ENCODE results near the gene ZBTB17. TPM values are rescaled to one million over a fixed set of nuclear protein-coding genes. Genes with fewer than 3 reads are reported as not detected.

The ZBTB17 gene
- total RNA-seq, 1 experiment from 2014 or later, result 41.6 TPM

GRCh38 chr1:16011936-16012589, 36.2 kb upstream of the ZBTB17 start:
- CTCF ChIA-PET, result interaction anchor here (0.6 kb wide), 1 partner anchor 82 kb away, joined by 5 read pairs; no protein-coding TSS in a partner anchor

GRCh38 chr1:16010837-16011236, 34.9 kb upstream of the ZBTB17 start:
- H3K4me1 ChIP-seq (ENCODE audit: control insufficient read depth, insufficient read depth, low read length), result peaks cover 24% of the 10 kb centered on the region
- no peak for ATAC-seq
- no TSS peak for BruUV-seq (replicated peaks)
- H3K36me3 ChIP-seq (ENCODE audit: control insufficient read depth, insufficient read depth, low read length), result no peaks in the 10 kb centered on the region
- CTCF ChIA-PET, result interaction anchor here (0.5 to 1.0 kb wide), 3 partner anchors 26 to 195 kb away, joined by 3 to 5 read pairs (median 3); no protein-coding TSS in a partner anchor
- intact Hi-C loops (cut with micrococcal nuclease; ENCODE audit: unreplicated experiment), result no loop called here
- H3K27me3 ChIP-seq (ENCODE audit: control insufficient read depth, insufficient read depth, low read length), result no peaks in the 10 kb centered on the region
- POLR2A ChIA-PET, result no interaction called here
- no peak for DNase-seq (ENCODE audit: low read depth, low spot score)
- TF ChIP-seq SIN3A (IDR thresholded peaks at IDR 0.05; ENCODE audit: borderline replicate concordance, insufficient read depth, low read depth, low read length) (no peak), TCF7L2 (IDR thresholded peaks at IDR 0.05; ENCODE audit: low read depth, low read length) (no peak)
- H3K27ac ChIP-seq (ENCODE audit: low read length), result no peak overlapping the region
- no peaks in the 10 kb centered on the region for H3K9me3 ChIP-seq (ENCODE audit: control insufficient read depth, insufficient read depth, low read depth, low read length)
- in situ Hi-C loops (cut with HindIII; ENCODE audit: low pct_unique_long_range_greater_than_20kb, low sequenced_read_pairs), result no loop called here
- no peak overlapping the region for H3K4me3 ChIP-seq (ENCODE audit: low read depth in 2 of 2, low read length in 2 of 2)

More at GRCh38 chr1:16011936-16012589, 36.2 kb upstream of the ZBTB17 start:
- no TSS peak for BruUV-seq (replicated peaks)
- H3K36me3 ChIP-seq (ENCODE audit: control insufficient read depth, insufficient read depth, low read length), result no peaks in the 10 kb centered on the region
- DNase-seq (ENCODE audit: low read depth, low spot score), result no peak
- H3K27ac ChIP-seq (ENCODE audit: low read length), result no peak overlapping the region
- POLR2A ChIA-PET, result no interaction called here
- in situ Hi-C loops (cut with HindIII; ENCODE audit: low pct_unique_long_range_greater_than_20kb, low sequenced_read_pairs) (no loop called here), intact Hi-C loops (cut with micrococcal nuclease; ENCODE audit: unreplicated experiment) (no loop called here)
- H3K4me1 ChIP-seq (ENCODE audit: control insufficient read depth, insufficient read depth, low read length), result peaks cover 30% of the 10 kb centered on the region
- no peak for TF ChIP-seq REST (IDR thresholded peaks at IDR 0.05; ENCODE audit: insufficient read depth in 1 of 2, low read depth in 2 of 2, low read length in 1 of 2)
- TF ChIP-seq SIN3A (IDR thresholded peaks at IDR 0.05; ENCODE audit: borderline replicate concordance, insufficient read depth, low read depth, low read length), result no peak
- no peak for TF ChIP-seq POLR2AphosphoS5 (IDR thresholded peaks at IDR 0.05; ENCODE audit: low read depth, low read length)
- no peak for TF ChIP-seq CTCF (IDR thresholded peaks at IDR 0.05)
- no peak for TF ChIP-seq TCF7L2 (IDR thresholded peaks at IDR 0.05; ENCODE audit: low read depth, low read length)
- ATAC-seq, result no peak
- no peak overlapping the region; a peak in 1 of 4 replicates for H3K4me3 ChIP-seq (ENCODE audit: low read depth in 2 of 2, low read length in 2 of 2)
- H3K27me3 ChIP-seq (ENCODE audit: control insufficient read depth, insufficient read depth, low read length), result no peaks in the 10 kb centered on the region
- H3K9me3 ChIP-seq (ENCODE audit: control insufficient read depth, insufficient read depth, low read depth, low read length), result no peaks in the 10 kb centered on the region

- peaks cover 14% of the 10 kb centered on the region for H3K4me1 ChIP-seq (ENCODE audit: control insufficient read depth, insufficient read depth, low read length)
- ChIA-PET CTCF (interaction anchor here (1.0 kb wide), 1 partner anchor 30 kb away, joined by 3 read pairs; no protein-coding TSS in a partner anchor), POLR2A (no interaction called here)
- no TSS peak for BruUV-seq (replicated peaks)
- DNase-seq (ENCODE audit: low read depth, low spot score) (no peak), ATAC-seq (no peak)
- intact Hi-C loops (cut with micrococcal nuclease; ENCODE audit: unreplicated experiment) (loop anchor here (2.0 kb wide), 1 partner anchor 47 kb away; no protein-coding TSS in a partner anchor), in situ Hi-C loops (cut with HindIII; ENCODE audit: low pct_unique_long_range_greater_than_20kb, low sequenced_read_pairs) (no loop called here)
- H3K9me3 ChIP-seq (ENCODE audit: control insufficient read depth, insufficient read depth, low read depth, low read length), result no peaks in the 10 kb centered on the region
- no peaks in the 10 kb centered on the region for H3K27me3 ChIP-seq (ENCODE audit: control insufficient read depth, insufficient read depth, low read length)
- no peaks in the 10 kb centered on the region for H3K36me3 ChIP-seq (ENCODE audit: control insufficient read depth, insufficient read depth, low read length)
- H3K4me3 ChIP-seq (ENCODE audit: low read depth in 2 of 2, low read length in 2 of 2), result no peak overlapping the region
- no peak for TF ChIP-seq POLR2AphosphoS5 (IDR thresholded peaks at IDR 0.05; ENCODE audit: low read depth, low read length)
- no peak for TF ChIP-seq TCF7L2 (IDR thresholded peaks at IDR 0.05; ENCODE audit: low read depth, low read length)
- TF ChIP-seq REST (IDR thresholded peaks at IDR 0.05; ENCODE audit: insufficient read depth in 1 of 2, low read depth in 2 of 2, low read length in 1 of 2), result no peak
- TF ChIP-seq SIN3A (IDR thresholded peaks at IDR 0.05; ENCODE audit: borderline replicate concordance, insufficient read depth, low read depth, low read length), result no peak
- no peak for TF ChIP-seq CTCF (IDR thresholded peaks at IDR 0.05)
- no peak overlapping the region for H3K27ac ChIP-seq (ENCODE audit: low read length)
Observed at GRCh38 chr1:16009678-16010077, 33.8 kb upstream of the ZBTB17 start.

Measured in Panc1 (cell line).